ENCODE data around the gene FARP2. TPM values are rescaled to one million over a fixed set of nuclear protein-coding genes. Genes with fewer than 3 reads are reported as not detected.

FARP2 gene
- total RNA-seq, 4 donors from 2014 or later = 26.8 to 37.9 (median 30.2) TPM

GRCh38 chr2:241358470-241358869, 2.4 kb downstream of the FARP2 start:
- H3K27me3 ChIP-seq = no peaks in the 10 kb centered on the region
- no peak for DNase-seq (ENCODE audit: extremely low spot score)
- intact Hi-C loops (cut with DNase I) = loop anchor here (5.0 to 10.0 kb wide), 2 partner anchors 41 to 346 kb away; partner anchors contain the start of genes HDLBP, ING5 and SEPTIN2
- H3K36me3 ChIP-seq = peaks cover 0 to 14% (median 5%) of the 10 kb centered on the region in 4 donors
- no peak overlapping the region for H3K4me3 ChIP-seq
- TF ChIP-seq POLR2AphosphoS5 (IDR thresholded peaks at IDR 0.05) (no peak), POLR2A (IDR thresholded peaks at IDR 0.05; ENCODE audit: low read depth) (no peak), CTCF (IDR thresholded peaks at IDR 0.05) (no peak), EP300 (IDR thresholded peaks at IDR 0.05) (no peak)
- 73% methylated on average over 5 of the region's 5 CpGs for WGBS
- no peaks in the 10 kb centered on the region for H3K9me3 ChIP-seq
- H3K4me1 ChIP-seq = peaks cover 26 to 44% (median 34%) of the 10 kb centered on the region in 4 donors
- H3K27ac ChIP-seq (replicated peaks in 1 of 4) = no peak overlapping the region

- no peak for DNase-seq (ENCODE audit: extremely low spot score)
- H3K4me3 ChIP-seq = no peak overlapping the region
- H3K4me1 ChIP-seq = peaks cover 26 to 46% (median 35%) of the 10 kb centered on the region in 4 donors
- no peaks in the 10 kb centered on the region for H3K9me3 ChIP-seq
- WGBS = 94% methylated on average over 7 of the region's 7 CpGs
- TF ChIP-seq POLR2A (IDR thresholded peaks at IDR 0.05; ENCODE audit: low read depth) (no peak), EP300 (IDR thresholded peaks at IDR 0.05) (no peak), CTCF (IDR thresholded peaks at IDR 0.05) (no peak), POLR2AphosphoS5 (IDR thresholded peaks at IDR 0.05) (no peak)
- intact Hi-C loops (cut with DNase I) = loop anchor here (5.0 to 10.0 kb wide), 2 partner anchors 42 to 345 kb away; partner anchors contain the start of genes HDLBP, ING5 and SEPTIN2
- H3K36me3 ChIP-seq = peaks cover 0 to 3% (median 1%) of the 10 kb centered on the region in 4 donors
- no peaks in the 10 kb centered on the region for H3K27me3 ChIP-seq
- H3K27ac ChIP-seq (replicated peaks in 1 of 4) = no peak overlapping the region
These were observed 3.5 kb downstream of the FARP2 start for GRCh38 chr2:241359481-241360045.

GRCh38 chr2:241363426-241363825, 7.3 kb downstream of the FARP2 start:
- DNase-seq (ENCODE audit: extremely low spot score) = no peak
- H3K27me3 ChIP-seq = no peaks in the 10 kb centered on the region
- H3K4me1 ChIP-seq = peaks cover 4 to 25% (median 14%) of the 10 kb centered on the region in 4 donors
- H3K4me3 ChIP-seq = no peak overlapping the region
- intact Hi-C loops (cut with DNase I) = no loop called here
- H3K36me3 ChIP-seq = no peaks in the 10 kb centered on the region
- WGBS = 93% methylated on average over 7 of the region's 7 CpGs
- H3K9me3 ChIP-seq = no peaks in the 10 kb centered on the region
- TF ChIP-seq POLR2AphosphoS5 (IDR thresholded peaks at IDR 0.05) (no peak), CTCF (IDR thresholded peaks at IDR 0.05) (no peak), POLR2A (IDR thresholded peaks at IDR 0.05; ENCODE audit: low read depth) (no peak), EP300 (IDR thresholded peaks at IDR 0.05) (no peak)
- no peak overlapping the region for H3K27ac ChIP-seq (replicated peaks in 1 of 4)

GRCh38 chr2:241364781-241365180, 8.7 kb downstream of the FARP2 start:
- no peaks in the 10 kb centered on the region for H3K36me3 ChIP-seq
- no peaks in the 10 kb centered on the region for H3K27me3 ChIP-seq
- TF ChIP-seq POLR2A (IDR thresholded peaks at IDR 0.05; ENCODE audit: low read depth) (no peak), EP300 (IDR thresholded peaks at IDR 0.05) (no peak), CTCF (IDR thresholded peaks at IDR 0.05) (no peak), POLR2AphosphoS5 (IDR thresholded peaks at IDR 0.05) (no peak)
- no peak overlapping the region for H3K4me3 ChIP-seq
- no peaks in the 10 kb centered on the region for H3K9me3 ChIP-seq
- H3K4me1 ChIP-seq = peaks cover 0 to 16% (median 9%) of the 10 kb centered on the region in 4 donors
- no peak overlapping the region for H3K27ac ChIP-seq (replicated peaks in 1 of 4)
- intact Hi-C loops (cut with DNase I) = no loop called here
- no peak for DNase-seq (ENCODE audit: extremely low spot score)
- 78% methylated on average over 2 of the region's 2 CpGs for WGBS

Data from esophagus muscularis mucosa (tissue), 4 donors.